GM11168 (cell line): ENCODE data around the gene MYCN.

Source experiments
- in situ Hi-C: fragments of 300-500 bp; cut with MboI; formaldehyde crosslinking; loops from one replicate; pipeline ENCODE4 v1.12.0; 2022; ENCODE audit warnings: low sequenced_read_pairs; ENCODE audit not compliant: unreplicated experiment

Gene MYCN

DNA sequence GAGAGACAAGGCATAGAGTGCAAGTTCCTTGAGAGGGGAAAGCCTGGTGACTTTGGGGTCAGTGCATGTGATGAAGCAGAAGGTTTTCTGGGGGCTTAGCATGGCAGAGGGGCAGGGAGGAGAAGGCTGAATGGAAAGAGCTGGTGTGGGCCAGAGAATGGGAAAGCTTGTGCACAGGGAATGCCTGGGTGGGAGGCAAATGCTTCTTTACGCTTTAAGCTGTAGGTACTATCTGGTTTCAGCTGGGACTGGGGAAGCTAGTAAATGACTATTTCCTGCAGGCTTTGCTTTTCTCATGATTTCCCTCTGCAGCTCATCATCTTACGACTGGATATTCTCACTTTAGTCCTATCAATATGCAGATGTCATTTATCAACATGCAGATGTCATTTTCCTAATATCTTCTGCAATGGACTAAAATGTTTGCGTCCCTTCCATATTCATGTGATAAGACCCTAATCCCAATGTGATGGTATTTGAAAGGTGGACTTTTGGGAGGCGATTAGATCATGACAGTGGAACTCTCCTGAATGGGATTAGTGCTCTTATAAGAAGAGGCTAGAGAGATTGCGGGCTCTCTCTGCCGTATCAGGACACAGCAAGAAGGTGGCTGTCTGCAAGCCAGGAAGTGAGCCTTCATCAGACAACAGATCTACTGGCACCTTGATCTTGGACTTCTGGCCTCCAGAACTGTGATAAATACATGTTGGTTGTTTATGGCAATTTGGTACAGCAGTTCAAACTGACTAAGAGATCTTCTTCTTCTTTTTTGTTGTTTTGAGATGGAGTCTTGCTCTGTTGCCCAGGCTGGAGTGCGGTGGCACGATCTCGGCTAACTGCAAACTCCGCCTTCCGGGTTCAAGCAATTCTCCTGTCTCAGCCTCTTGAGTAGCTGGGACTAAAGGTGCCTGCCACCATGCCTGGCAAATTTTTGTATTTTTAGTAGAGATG, 50.1 kb downstream of the MYCN start:
- in situ Hi-C loops, result no loop called here

DNA sequence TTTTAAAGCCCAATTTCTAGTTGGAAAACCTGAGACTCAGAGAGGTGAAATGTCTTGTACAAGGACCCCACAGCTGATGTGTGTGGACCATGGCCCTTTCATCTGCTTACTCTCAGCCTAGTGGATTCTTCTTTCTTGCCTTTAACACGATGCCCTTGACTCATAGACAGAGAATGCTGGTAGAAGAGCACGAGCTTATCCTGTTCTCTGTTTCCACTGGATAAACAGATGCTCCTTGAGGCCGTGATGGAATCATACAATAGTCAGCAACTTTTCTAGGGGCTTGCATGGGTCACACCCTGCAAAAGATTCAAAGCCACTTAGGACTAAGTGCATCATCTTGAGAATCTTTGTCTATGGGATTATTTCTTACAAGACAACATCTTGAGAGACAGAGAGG, 50.9 kb downstream of the MYCN start:
- in situ Hi-C loops, result no loop called here

DNA sequence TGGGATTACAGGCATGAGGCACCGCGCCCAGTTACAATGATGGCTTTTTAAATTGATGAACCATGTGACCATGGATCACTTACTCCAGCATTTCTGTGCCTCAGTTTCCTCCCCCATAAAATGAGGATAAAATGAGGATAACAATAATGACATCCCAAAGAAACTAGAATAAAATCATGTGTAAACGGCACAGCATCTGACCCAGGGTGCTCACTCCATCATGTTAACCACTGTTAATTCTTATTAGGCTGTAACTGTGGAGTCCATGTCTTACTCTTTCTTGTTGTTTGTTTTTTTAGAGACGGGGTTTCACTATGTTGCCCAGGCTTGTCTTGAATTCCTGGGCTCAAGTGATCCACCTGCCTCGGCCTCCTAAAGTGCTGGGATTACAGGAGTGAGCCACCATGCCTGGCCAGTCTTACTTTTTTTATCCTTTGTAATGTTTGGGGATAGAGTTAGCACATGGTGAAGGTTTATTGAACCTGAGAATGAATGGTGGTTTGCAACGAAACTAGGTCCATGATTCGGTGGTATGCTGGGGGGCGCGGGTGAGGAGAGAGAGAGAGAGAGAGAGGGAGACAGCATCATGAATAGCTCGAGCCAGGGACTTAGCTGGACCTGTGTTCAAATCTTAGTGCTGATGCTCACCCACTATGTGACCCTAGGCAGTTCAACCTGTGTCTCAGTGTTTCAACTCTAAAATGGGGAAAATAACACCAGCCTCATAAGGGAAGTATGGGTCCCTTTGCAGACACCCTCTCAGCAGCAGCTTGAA, 52.3 kb downstream of the MYCN start:
- in situ Hi-C loops, result no loop called here

DNA sequence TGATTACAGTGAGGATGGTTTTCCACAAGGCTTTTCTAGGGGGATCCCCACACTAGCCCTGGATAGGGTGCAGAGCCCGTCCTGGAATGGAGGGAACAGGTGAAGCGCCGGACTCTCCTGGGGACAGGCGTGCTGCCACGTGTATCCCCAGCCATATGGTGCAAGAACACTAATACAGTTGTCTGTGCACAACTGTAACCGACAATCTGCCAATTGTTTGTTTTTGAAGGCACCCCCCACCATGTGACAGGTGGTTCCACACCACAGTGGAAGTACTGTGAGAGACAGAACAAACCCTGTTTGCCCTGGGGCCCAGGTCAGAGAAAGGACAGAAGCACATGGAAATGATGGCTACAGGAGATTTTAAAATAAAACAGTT, 52.9 kb downstream of the MYCN start:
- in situ Hi-C loops, result no loop called here

- in situ Hi-C loops, result no loop called here
Measured at GRCh38 chr2:15993666-15994065, 53.3 kb downstream of the MYCN start.

GRCh38 chr2:15995603-15996002, 55.3 kb downstream of the MYCN start:
- in situ Hi-C loops, result no loop called here
